CD4-positive, alpha-beta T cell treated with Interleukin-6 at 100 ng/mL for 8 hours (primary cell): ENCODE measurements around the gene ATXN2L.
"Not testable (repeated sequence)": the region's sequence is repeated elsewhere in the genome, so short reads cannot be mapped to it uniquely, and the experiment has no call there.

Source experiments
- DNase-seq: peaks from one replicate; pipeline ENCODE4 v3.0.0-alpha.2; 2020; ENCODE audit warnings: mixed read lengths, low spot score

The ATXN2L gene

DNA sequence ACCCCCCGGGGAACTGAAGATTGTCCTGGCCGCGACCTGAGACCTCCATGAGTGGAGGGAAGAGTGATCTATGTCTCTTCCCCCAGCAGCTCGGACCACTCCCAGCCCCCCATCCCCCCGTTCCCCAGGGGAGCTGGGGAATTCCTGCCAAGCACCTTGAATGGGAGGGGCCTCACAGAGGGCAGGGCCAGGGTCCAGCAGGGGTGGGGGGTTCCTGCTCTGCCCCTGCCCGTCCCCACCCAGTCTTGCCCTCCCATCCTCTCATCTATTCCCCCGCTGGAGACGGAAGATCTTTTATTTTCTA lies 13.9 kb downstream of the ATXN2L start:
- DNase-seq: no peak

DNA sequence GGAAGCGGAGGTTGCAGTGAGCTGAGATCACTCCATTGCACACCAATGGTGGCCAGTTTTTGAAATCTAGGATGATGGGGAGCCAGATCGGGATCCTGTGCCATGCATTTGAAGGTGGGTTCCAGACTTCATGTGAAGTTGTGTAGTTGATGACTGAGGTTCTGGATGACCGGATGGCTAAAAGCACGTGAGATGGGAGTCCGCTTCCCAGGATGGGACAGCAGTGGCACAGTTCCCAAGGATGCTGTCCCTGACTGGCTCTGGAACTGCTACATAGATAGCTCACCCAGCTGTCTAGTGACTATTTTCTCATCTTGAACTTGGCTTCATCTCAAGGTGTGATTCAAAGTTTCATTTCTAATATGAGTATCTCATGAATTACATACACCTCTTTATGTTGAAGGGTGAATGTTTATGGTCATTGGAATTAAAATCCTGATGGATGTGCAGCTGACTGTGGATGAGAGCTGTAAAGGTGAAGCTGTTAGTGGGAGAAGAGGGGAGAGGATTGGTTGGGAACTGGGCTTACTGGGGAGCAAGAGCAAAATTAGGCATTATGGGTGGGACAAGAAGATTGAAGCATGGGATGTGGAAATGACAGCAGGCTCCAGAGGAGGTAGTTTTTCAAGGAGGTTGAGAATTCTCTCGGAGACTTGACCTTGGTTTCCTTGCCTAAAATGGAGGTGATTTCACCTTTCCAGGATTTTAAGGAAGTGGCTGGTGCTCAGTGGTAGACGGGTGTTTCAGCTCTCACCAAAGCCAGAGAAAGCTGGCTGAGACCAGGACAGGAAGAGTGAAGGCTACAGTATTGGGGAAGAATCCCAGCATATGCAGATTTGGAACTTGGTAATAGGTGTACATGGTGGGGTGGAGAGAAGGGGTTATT lies 15.1 kb downstream of the ATXN2L start:
- no peak for DNase-seq

- DNase-seq: no peak
Measured at GRCh38 chr16:28838558-28838918, 15.7 kb downstream of the ATXN2L start.

- no peak for DNase-seq
Measured at GRCh38 chr16:28839004-28839639, 16.3 kb downstream of the ATXN2L start.

DNA sequence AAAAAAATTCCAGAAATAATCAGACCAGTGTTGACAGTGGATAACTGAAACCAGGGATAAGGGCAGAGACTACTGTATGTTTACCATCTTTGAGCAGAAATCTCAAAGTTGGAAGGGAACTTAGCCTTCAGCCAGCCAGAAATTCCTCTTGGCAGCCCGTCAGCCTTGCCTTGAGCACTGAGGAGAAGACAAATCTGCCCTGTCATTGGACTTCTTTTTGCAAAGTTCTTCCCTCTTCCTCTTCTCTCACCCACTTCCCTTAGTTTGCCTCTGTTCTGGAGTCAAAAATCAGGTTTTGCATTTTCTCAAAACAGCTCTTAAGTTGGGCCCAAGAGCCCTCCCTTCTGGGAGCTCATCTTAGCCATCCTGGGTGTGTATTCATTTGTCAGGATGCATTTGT lies 17.1 kb downstream of the ATXN2L start:
- DNase-seq: no peak

GRCh38 chr16:28842696-28843095 lies 19.9 kb downstream of the ATXN2L start:
- DNase-seq: no peak

DNA sequence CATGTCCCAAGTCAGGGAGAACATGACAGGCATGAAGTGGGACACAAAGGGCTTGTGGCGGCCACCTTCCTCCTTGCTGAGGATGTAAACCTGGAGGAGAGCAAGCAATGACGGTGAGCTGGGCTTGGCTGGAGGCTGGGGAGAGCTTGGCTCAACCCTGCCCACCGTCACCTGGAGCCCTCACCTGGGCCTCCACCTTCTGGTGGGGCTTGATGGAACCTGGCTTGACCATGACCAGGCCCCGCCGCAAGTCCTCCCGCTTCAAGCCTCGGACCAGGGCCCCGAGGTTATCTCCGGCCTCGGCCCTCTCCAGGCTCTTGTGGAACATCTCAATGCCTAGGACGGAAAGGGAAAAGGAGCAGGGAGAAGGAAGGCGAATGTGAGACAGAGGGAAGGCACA lies 21.0 kb downstream of the ATXN2L start:
- no peak for DNase-seq

DNA sequence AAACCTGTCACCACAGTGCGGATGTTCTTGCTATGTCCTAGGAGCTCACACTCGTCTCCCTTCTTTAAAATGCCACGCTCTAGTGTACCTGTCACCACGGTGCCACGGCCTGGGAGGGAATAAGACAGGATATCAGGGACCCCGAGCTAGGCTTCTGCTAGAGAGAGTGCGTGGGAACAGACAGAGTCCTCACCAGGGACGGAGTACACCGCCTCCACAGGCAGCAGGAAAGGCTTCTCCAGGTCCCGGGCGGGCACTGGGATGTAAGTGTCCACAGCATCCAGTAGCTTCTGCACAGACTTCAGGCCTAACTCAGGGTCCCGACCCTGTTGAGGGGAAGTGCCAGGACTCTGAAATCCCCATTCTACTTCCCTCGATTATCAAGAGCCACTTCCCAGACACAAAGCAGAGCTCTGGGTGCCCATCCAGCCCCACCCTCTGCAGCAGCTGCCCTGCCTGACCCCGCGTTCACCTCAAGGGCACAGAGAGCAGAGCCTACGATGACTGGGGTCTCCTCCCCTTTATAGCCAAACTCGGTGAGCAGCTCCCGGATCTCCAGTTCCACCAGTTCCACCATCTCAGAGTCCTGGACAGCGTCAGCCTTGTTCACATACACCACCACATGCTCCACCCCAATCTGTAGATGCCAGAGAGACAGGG lies 21.6 kb downstream of the ATXN2L start:
- DNase-seq: no peak

DNA sequence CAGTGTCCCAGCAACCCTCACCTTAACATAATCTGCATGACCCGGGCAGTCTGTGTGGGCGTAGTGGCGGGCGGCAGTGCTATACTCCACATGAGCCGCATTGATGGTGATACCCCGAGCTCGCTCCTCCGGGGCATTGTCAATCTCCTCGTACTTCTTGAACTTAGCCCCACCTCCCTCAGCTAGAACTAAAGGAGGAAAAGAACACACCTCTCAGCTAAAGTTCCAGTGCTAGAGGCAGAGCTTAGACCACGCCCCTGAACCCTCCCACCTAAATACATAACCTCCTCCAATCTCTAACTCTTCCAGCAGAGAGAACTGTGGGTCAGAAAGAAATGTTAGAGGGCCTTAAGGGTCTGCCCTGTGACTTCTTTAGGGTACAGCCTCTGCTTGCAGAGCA lies 22.5 kb downstream of the ATXN2L start:
- no peak for DNase-seq

DNA sequence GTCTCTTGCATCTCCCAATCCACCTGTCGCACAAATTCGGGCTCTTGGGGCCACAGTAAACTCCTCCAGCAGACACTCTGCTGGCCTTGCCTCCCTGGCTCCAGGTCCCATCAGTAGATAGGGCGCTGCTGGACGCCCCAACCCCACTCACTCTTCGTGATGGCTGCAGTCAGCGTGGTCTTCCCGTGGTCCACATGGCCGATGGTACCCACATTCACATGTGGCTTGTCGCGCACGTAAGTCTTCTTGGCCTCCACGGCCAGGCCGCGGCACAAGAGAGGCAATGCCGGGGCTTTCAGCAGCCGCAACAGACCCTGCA lies 22.9 kb downstream of the ATXN2L start:
- no peak for DNase-seq

- DNase-seq: peak; percentile 98
Measured at GRCh38 chr16:28846080-28846932, 23.5 kb downstream of the ATXN2L start, which contains the start of gene TUFM. Gene TUFM, minus strand, starts transcription at chr16:28846348. Its CDS starts 79 bp downstream, at chr16:28846269.

DNA sequence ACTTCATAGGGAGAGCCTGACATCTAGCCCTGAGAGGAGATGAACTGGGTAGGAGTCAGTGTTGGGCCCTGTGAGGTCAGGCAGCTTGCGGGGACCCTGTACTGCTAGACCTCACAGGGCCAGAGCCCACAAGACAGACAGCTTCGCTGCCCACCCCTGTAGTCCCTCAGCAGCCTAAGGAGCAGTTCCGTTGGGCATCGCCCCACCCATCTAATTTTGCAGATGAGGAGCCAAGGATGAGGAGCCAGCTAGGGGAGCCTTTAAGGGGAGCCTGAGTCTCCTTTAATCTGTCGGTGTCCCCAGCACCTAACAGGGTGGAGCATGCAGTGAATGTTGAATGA lies 24.1 kb downstream of the ATXN2L start:
- DNase-seq: no peak

DNA sequence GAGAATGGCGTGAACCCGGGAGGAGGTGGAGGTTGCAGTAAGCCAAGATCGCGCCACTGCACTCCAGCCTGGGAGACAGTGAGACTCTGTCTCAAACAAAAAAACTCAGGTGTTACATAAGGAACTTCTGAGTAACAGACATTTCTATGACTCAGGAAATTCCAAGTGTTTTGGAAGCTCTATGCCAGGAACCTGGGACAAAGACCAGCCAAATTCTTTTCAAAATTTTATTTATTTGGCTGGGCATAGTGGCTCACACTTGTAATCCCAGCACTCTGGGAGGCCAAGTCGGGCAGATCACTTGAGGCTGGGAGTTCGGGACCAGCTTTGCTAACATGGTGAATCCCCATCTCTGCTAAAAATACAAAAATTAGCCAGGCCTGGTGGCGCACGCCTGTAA lies 35.6 kb downstream of the ATXN2L start:
- DNase-seq: no peak

DNA sequence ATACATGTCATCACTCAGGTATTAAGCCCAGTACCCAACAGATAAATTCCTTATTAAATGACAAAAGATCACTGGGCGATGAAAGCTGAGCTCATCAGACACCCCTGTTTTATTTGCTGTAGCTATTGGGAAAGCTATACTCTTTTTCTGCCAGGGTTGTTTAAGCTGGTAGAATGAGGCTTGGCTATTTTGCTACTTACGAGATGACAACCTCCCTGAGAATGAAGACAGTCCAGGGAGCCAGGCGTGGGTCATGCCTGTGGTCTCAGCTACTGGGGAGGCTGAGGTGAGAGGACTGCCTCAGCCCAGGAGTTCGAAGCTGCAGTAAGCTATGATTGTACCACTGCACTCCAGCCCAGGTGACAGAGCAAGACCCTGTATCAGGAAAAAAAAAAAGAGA lies 36.5 kb downstream of the ATXN2L start:
- DNase-seq: no peak

- DNase-seq: no peak
Measured at GRCh38 chr16:28863929-28864793, 41.4 kb downstream of the ATXN2L start.

DNA sequence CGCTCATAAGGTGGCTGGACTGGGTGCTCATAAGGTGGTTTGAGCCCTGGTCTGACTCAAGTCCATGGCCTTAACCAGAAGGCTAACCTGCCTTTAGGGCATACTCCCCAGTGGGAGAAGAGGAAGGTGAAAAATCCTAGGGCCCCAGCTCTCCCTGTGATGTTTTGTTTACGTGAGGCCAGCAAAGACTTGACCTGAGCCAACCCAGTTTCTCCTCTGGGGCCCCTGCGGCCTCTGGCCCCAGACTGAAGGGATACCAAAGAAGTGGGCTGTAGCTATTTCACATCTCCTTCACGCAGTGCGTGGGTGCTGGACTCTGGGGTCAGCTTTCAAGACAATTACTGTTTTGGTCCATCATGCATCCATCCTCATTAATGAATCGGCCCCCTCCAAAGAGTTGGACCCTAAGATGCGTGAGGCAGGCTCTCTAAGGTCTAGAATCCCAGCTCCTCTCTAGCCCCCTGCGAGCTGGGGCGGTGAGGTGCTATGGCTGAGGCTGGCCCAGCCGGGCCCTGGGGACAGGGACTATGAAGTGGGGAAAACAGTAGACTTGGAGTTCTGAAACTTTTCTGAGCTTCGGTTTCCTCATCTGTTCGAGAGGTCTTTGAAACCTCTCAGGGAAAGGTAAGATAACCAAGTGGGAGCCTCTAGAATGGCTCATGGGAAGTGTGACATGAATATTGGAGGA lies 42.3 kb downstream of the ATXN2L start:
- no peak for DNase-seq

GRCh38 chr16:28865722-28866453 lies 43.1 kb downstream of the ATXN2L start:
- no peak for DNase-seq

GRCh38 chr16:28866454-28866804 lies 43.6 kb downstream of the ATXN2L start:
- DNase-seq: no peak

- no peak for DNase-seq
Measured at GRCh38 chr16:28867241-28867640, 44.4 kb downstream of the ATXN2L start.

GRCh38 chr16:28867646-28868045 lies 44.8 kb downstream of the ATXN2L start:
- not testable (repeated sequence) for DNase-seq
